Measurements from ENCODE around the gene NR6A1.

The NR6A1 gene

GRCh38 chr9:124480621-124480981 is 290.5 kb downstream of the NR6A1 start:
- no peak for DNase-seq

- no peak for DNase-seq
These were observed 291.0 kb downstream of the NR6A1 start for GRCh38 chr9:124479947-124480620.

- no peak for DNase-seq
These were observed 291.7 kb downstream of the NR6A1 start for GRCh38 chr9:124479371-124479770.

GRCh38 chr9:124478354-124478753 is 292.8 kb downstream of the NR6A1 start:
- DNase-seq: no peak

- DNase-seq: no peak
These were observed 293.3 kb downstream of the NR6A1 start for GRCh38 chr9:124477648-124478285.

GRCh38 chr9:124477211-124477647 is 293.9 kb downstream of the NR6A1 start:
- DNase-seq: no peak

GRCh38 chr9:124475868-124476690 is 295.0 kb downstream of the NR6A1 start:
- DNase-seq: no peak

GRCh38 chr9:124475158-124475867 is 295.8 kb downstream of the NR6A1 start:
- no peak for DNase-seq

GRCh38 chr9:124474151-124474550 is 297.0 kb downstream of the NR6A1 start:
- DNase-seq: no peak

GRCh38 chr9:124473310-124473709 is 297.8 kb downstream of the NR6A1 start:
- no peak for DNase-seq

GRCh38 chr9:124472770-124473169 is 298.3 kb downstream of the NR6A1 start:
- no peak for DNase-seq

- no peak for DNase-seq
These were observed 299.4 kb downstream of the NR6A1 start for GRCh38 chr9:124471761-124472160.

GRCh38 chr9:124470726-124471125 is 300.4 kb downstream of the NR6A1 start:
- DNase-seq: no peak

GRCh38 chr9:124470306-124470705 is 300.8 kb downstream of the NR6A1 start:
- no peak for DNase-seq

- no peak for DNase-seq
These were observed 301.9 kb downstream of the NR6A1 start for GRCh38 chr9:124469011-124469832.

GRCh38 chr9:124468061-124468740 is 302.9 kb downstream of the NR6A1 start:
- no peak for DNase-seq

- DNase-seq: no peak
These were observed 303.6 kb downstream of the NR6A1 start for GRCh38 chr9:124467410-124468060.

Measured in CD4-positive, alpha-beta T cell treated with Interleukin-17A for 1 hour (primary cell).